K562 (cell line): Measurements from ENCODE around the gene CYBRD1. TPM values are rescaled to one million over a fixed set of nuclear protein-coding genes. Genes with fewer than 3 reads are reported as not detected.

Experiments
- CEBPG ChIP-seq, 3 experiments: fragments of 200-800 bp in 1 of 3; sonication (Bioruptor generic) in 1 of 3; sonication (generic) in 1 of 3; formaldehyde crosslinking in 1 of 3; IDR thresholded peaks in 2 of 3; conservative IDR thresholded peaks in 1 of 3; 2 replicates each; pipeline versions ENCODE4 v1.6.1 to v1.8.0; 2016 to 2022; ENCODE audit warnings: missing compliant biosample characterization in 2 of 3, missing genetic modification characterization in 2 of 3, mild to moderate bottlenecking in 1 of 3, missing genetic modification reagents in 1 of 3
- CHD2 ChIP-seq: IDR thresholded peaks from 2 replicates; pipeline ENCODE4 v1.6.1; 2011; ENCODE audit warnings: low read depth, low read length
- CTBP1 ChIP-seq: fragments of 450-650 bp; IDR thresholded peaks from 2 replicates; pipeline ENCODE4 v1.6.1; 2016; ENCODE audit warnings: borderline replicate concordance
- EZH2 ChIP-seq: IDR thresholded peaks from 2 replicates; pipeline ENCODE4 v1.6.1; 2012; ENCODE audit warnings: low read depth, mild to moderate bottlenecking, inconsistent platforms, low read length, borderline replicate concordance
- FOXP1 ChIP-seq: sonication (generic); formaldehyde crosslinking; IDR thresholded peaks from 2 replicates; pipeline ENCODE4 v1.8.0; 2022; ENCODE audit warnings: mild to moderate bottlenecking, missing genetic modification reagents
- HLTF ChIP-seq: fragments of 450-650 bp; IDR thresholded peaks from 2 replicates; pipeline ENCODE4 v1.6.1; 2016
- HOXB6 ChIP-seq: fragments of 250-450 bp; sonication (Bioruptor Pico); IDR thresholded peaks from 2 replicates; pipeline ENCODE4 v1.5.1; 2022; ENCODE audit warnings: mild to moderate bottlenecking, borderline replicate concordance
- RBM25 ChIP-seq: fragments of 200-400 bp; formaldehyde crosslinking; IDR thresholded peaks from 2 replicates; pipeline ENCODE4 v1.6.1; 2018; ENCODE audit warnings: low read length, low read depth, moderate library complexity; ENCODE audit not compliant: severe bottlenecking
- RFX5 ChIP-seq: IDR thresholded peaks from 2 replicates; pipeline ENCODE4 v1.6.1; 2011; ENCODE audit warnings: low read depth, mild to moderate bottlenecking, improper control_type of control experiment, low read length
- SIN3A ChIP-seq, 2 experiments: fragments of 150-350 bp in 1 of 2; IDR thresholded peaks; 2 replicates each; pipeline ENCODE4 v1.6.1; 2011 to 2016; ENCODE audit warnings: borderline replicate concordance in 2 of 2, low read depth in 2 of 2, low read length in 2 of 2, mild to moderate bottlenecking in 2 of 2, moderate library complexity in 2 of 2; ENCODE audit not compliant: control insufficient read depth in 1 of 2
- SMAD3 ChIP-seq: fragments of 450-650 bp; formaldehyde crosslinking; conservative IDR thresholded peaks from 2 replicates; pipeline ENCODE4 v1.4.0; 2020; ENCODE audit warnings: mild to moderate bottlenecking
- SNRNP70 ChIP-seq: fragments of 200-400 bp; formaldehyde crosslinking; optimal IDR thresholded peaks from 2 replicates; pipeline ENCODE3; 2017; ENCODE audit warnings: low read depth, low read length
- SRSF1 ChIP-seq: fragments of 200-400 bp; formaldehyde crosslinking; IDR thresholded peaks from 2 replicates; pipeline ENCODE4 v1.6.1; 2017; ENCODE audit warnings: mild to moderate bottlenecking, low read depth, low read length, moderate library complexity
- ZNF263 ChIP-seq: sonication (generic); formaldehyde crosslinking; IDR thresholded peaks from 2 replicates; pipeline ENCODE4 v1.8.0; 2022; ENCODE audit warnings: mild to moderate bottlenecking, missing genetic modification reagents, borderline replicate concordance
- polyA plus RNA-seq, 8 experiments: library from polyadenylated mRNA; depleted of rRNA in 4 of 8; stranded (reverse) in 5 of 8; unstranded in 3 of 8; fragments of >200 nt; fragmentation: Nextera tagmentation in 2 of 8; fragmentation: Illumina TruSeq in 1 of 8; extraction: Ambion mirVana in 2 of 8; extraction: Trizol in 1 of 8; gene quantifications; 2 replicates each; pipeline versions ENCODE4 v1.2.1 to v1.2.3, GENCODE V29; 2011 to 2014; ENCODE audit warnings: inconsistent platforms in 1 of 8, missing spikeins in 1 of 8
- total RNA-seq, 7 experiments: library from RNA; depleted of rRNA in 6 of 7; stranded (reverse); fragments of >200 nt in 6 of 7; fragmentation: Illumina TruSeq in 2 of 7; extraction: Trizol in 2 of 7; gene quantifications; 2 replicates each; pipeline versions ENCODE4 v1.2.1 to v1.2.3, GENCODE V29; 2011 to 2021; ENCODE audit warnings: low replicate concordance in 1 of 7
- TF ChIP-seq, protein P1 (sequence below): sonication (generic); formaldehyde crosslinking; IDR thresholded peaks from 2 replicates; pipeline ENCODE4 v1.8.1; 2022; ENCODE audit warnings: missing genetic modification reagents
- TF ChIP-seq, protein P2 (sequence below): IDR thresholded peaks from 2 replicates; pipeline ENCODE4 v1.6.1; 2011; ENCODE audit not compliant: insufficient read length; ENCODE audit errors: extremely low read depth
- TF ChIP-seq, protein P3 (sequence below): fragments of 450-650 bp; formaldehyde crosslinking; IDR thresholded peaks from 2 replicates; pipeline ENCODE4 v1.4.0; 2020; ENCODE audit warnings: mild to moderate bottlenecking, moderate library complexity
- TF ChIP-seq, protein P4 (sequence below): fragments of 450-650 bp; IDR thresholded peaks from 2 replicates; pipeline ENCODE4 v1.6.1; 2016; ENCODE audit warnings: borderline replicate concordance

CYBRD1 gene
- total and polyA plus RNA-seq, 9 of the 15 experiments (the other 6 are each of a cell fraction or from before 2014, with no cell fraction given) = 9.6 to 22.4 (median 15.6) TPM

DNA sequence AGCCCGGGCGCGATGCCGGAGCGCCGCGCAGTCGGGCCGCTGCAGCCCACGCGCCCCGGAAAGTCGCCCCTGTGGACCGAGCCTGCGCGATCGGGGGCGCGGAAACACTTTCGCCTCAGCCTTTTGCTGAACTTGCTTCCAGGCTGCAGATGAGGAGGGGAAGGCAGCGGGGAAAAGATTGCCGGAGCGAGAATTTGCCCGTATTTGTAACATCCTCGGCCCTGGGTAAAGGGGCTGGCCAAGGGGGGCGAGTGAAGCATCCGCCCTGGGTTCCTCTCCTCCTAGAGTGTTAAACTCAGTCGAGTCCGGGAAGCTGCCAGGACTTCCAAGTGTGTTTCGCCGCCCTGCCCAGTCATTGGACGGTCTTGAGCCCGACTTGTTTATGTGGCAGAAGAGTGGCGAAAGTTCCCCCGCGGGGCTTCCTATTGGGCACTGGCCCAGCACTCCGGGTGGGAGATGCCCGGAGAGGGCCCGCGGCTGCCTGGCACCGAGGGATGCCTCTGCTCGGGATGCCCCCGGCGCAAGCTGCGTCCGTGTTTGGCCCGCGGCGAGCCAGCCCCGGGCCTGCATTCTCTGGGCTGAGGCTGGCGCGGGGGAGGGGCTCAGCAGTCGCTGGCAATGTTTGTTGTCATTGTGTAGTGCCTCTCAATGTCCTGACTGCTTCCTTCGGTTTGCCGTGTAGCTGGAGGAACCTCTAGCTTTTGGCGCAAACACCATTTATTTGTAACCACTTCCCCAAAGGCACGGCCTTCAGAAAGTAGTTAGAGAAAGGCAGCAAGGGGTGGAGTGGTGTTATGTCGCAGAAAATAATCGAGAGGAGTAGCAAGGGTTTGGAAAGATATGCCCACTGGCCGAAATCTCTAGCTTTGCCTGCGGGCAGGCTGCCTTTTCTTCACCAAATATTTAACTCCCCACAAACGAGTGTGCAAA, 1.1 kb downstream of the CYBRD1 start (continued):
- no peak for TF ChIP-seq CEBPG (CRISPR knock-in tag; IDR thresholded peaks at IDR 0.05)
- TF ChIP-seq CEBPG (tag; conservative IDR thresholded peaks at IDR 0.05 in 1 of 2, IDR thresholded peaks at IDR 0.05 in 1 of 2) = no peak
- no peak for TF ChIP-seq SRSF1
- TF ChIP-seq EZH2 = no peak
- no peak for TF ChIP-seq HLTF
- no peak for TF ChIP-seq SNRNP70
- no peak for TF ChIP-seq RFX5
- no peak; a peak in 1 of 4 replicates for TF ChIP-seq SIN3A (IDR thresholded peaks at IDR 0.05; ENCODE audit: borderline replicate concordance in 2 of 2, control insufficient read depth in 1 of 2, low read depth in 2 of 2, low read length in 2 of 2)
- no peak for TF ChIP-seq HOXB6
- no peak for TF ChIP-seq RBM25
- TF ChIP-seq, protein P1, sequence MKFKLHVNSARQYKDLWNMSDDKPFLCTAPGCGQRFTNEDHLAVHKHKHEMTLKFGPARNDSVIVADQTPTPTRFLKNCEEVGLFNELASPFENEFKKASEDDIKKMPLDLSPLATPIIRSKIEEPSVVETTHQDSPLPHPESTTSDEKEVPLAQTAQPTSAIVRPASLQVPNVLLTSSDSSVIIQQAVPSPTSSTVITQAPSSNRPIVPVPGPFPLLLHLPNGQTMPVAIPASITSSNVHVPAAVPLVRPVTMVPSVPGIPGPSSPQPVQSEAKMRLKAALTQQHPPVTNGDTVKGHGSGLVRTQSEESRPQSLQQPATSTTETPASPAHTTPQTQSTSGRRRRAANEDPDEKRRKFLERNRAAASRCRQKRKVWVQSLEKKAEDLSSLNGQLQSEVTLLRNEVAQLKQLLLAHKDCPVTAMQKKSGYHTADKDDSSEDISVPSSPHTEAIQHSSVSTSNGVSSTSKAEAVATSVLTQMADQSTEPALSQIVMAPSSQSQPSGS = no peak
- peak; percentile 64; the same call in 1 of the 2 replicates for TF ChIP-seq FOXP1 (CRISPR knock-in tag)
- TF ChIP-seq ZNF263 (CRISPR knock-in tag) = no peak
- TF ChIP-seq, protein P2, sequence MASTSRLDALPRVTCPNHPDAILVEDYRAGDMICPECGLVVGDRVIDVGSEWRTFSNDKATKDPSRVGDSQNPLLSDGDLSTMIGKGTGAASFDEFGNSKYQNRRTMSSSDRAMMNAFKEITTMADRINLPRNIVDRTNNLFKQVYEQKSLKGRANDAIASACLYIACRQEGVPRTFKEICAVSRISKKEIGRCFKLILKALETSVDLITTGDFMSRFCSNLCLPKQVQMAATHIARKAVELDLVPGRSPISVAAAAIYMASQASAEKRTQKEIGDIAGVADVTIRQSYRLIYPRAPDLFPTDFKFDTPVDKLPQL = no peak
- TF ChIP-seq CHD2 = peak; percentile 36; the same call in 1 of the 2 replicates
- TF ChIP-seq SMAD3 (CRISPR knock-in tag) = no peak
- TF ChIP-seq, protein P3, sequence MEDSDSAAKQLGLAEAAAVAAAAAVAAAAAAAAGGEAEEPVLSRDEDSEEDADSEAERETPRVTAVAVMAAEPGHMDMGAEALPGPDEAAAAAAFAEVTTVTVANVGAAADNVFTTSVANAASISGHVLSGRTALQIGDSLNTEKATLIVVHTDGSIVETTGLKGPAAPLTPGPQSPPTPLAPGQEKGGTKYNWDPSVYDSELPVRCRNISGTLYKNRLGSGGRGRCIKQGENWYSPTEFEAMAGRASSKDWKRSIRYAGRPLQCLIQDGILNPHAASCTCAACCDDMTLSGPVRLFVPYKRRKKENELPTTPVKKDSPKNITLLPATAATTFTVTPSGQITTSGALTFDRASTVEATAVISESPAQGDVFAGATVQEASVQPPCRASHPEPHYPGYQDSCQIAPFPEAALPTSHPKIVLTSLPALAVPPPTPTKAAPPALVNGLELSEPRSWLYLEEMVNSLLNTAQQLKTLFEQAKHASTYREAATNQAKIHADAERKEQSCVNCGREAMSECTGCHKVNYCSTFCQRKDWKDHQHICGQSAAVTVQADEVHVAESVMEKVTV (CRISPR knock-in tag) = no peak
- TF ChIP-seq, protein P4, sequence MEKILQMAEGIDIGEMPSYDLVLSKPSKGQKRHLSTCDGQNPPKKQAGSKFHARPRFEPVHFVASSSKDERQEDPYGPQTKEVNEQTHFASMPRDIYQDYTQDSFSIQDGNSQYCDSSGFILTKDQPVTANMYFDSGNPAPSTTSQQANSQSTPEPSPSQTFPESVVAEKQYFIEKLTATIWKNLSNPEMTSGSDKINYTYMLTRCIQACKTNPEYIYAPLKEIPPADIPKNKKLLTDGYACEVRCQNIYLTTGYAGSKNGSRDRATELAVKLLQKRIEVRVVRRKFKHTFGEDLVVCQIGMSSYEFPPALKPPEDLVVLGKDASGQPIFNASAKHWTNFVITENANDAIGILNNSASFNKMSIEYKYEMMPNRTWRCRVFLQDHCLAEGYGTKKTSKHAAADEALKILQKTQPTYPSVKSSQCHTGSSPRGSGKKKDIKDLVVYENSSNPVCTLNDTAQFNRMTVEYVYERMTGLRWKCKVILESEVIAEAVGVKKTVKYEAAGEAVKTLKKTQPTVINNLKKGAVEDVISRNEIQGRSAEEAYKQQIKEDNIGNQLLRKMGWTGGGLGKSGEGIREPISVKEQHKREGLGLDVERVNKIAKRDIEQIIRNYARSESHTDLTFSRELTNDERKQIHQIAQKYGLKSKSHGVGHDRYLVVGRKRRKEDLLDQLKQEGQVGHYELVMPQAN = 0 out of 2 replicates have a peak, but pooled peaks have one; percentile 34
- no peak; the same call in 1 of the 2 replicates for TF ChIP-seq CTBP1
